OCI-LY1 (cell line): Measurements from ENCODE around the gene SMC1A.

ENCODE experiments used
- H2AFZ ChIP-seq: fragments of 200-600 bp; sonication (generic), shearing (Covaris generic); 2 replicates; pipeline ENCODE4 v1.6.0; 2014; ENCODE audit warnings: antibody characterized with exemption, mild to moderate bottlenecking, low read length
- H3F3A ChIP-seq: fragments of 200-600 bp; sonication (generic), shearing (Covaris generic); 2 replicates; pipeline ENCODE4 v1.6.0; 2014; ENCODE audit warnings: mild to moderate bottlenecking, antibody characterized with exemption, low read length, moderate library complexity; ENCODE audit not compliant: insufficient read depth
- H3K27ac ChIP-seq: fragments of 200-600 bp; sonication (generic); 2 replicates; pipeline ENCODE4 v1.5.1; 2014; ENCODE audit warnings: low read length, mixed run types, mild to moderate bottlenecking, low read depth; ENCODE audit not compliant: poor library complexity, severe bottlenecking
- H3K27me3 ChIP-seq: fragments of 200-600 bp; sonication (generic); 2 replicates; pipeline ENCODE4 v1.6.0; 2014; ENCODE audit warnings: antibody characterized with exemption, mild to moderate bottlenecking, low read length, moderate library complexity; ENCODE audit not compliant: insufficient read depth
- H3K36me3 ChIP-seq: fragments of 200-600 bp; sonication (generic); 2 replicates; pipeline ENCODE4 v1.6.1; 2014; ENCODE audit warnings: mild to moderate bottlenecking, antibody characterized with exemption, low read length, moderate library complexity, mixed read lengths; ENCODE audit not compliant: insufficient read depth
- H3K4me1 ChIP-seq: fragments of 200-600 bp; sonication (generic); 2 replicates; pipeline ENCODE4 v1.5.1; 2014; ENCODE audit warnings: mild to moderate bottlenecking, low read length, moderate library complexity; ENCODE audit not compliant: insufficient read depth, severe bottlenecking
- H3K4me2 ChIP-seq: fragments of 200-600 bp; sonication (generic), shearing (Covaris generic); 2 replicates; pipeline ENCODE4 v1.6.1; 2014; ENCODE audit warnings: low read length
- H3K4me3 ChIP-seq: fragments of 200-600 bp; sonication (generic); 2 replicates; pipeline ENCODE4 v1.5.1; 2014; ENCODE audit warnings: low read length, low read depth, mild to moderate bottlenecking, mixed read lengths; ENCODE audit not compliant: poor library complexity, severe bottlenecking
- H3K79me2 ChIP-seq: fragments of 200-600 bp; shearing (Covaris generic); 2 replicates; pipeline ENCODE4 v1.6.1; 2016; ENCODE audit warnings: mixed run types, low read length, mixed read lengths; ENCODE audit not compliant: insufficient read depth
- H3K9ac ChIP-seq: fragments of 200-600 bp; sonication (generic), shearing (Covaris generic); 2 replicates; pipeline ENCODE4 v1.6.1; 2014; ENCODE audit warnings: mild to moderate bottlenecking, low read length, mixed read lengths
- H3K9me2 ChIP-seq: fragments of 200-600 bp; sonication (generic), shearing (Covaris generic); 2 replicates; pipeline ENCODE4 v1.6.1; 2014; ENCODE audit warnings: low read depth, mild to moderate bottlenecking, low read length, mixed read lengths
- H3K9me3 ChIP-seq: fragments of 200-600 bp; shearing (Covaris generic); 2 replicates; pipeline ENCODE4 v1.6.1; 2014; ENCODE audit warnings: low read length, mixed read lengths
- H4K20me1 ChIP-seq: fragments of 200-600 bp; sonication (generic), shearing (Covaris generic); 2 replicates; pipeline ENCODE4 v1.6.0; 2016; ENCODE audit warnings: mild to moderate bottlenecking, low read length; ENCODE audit not compliant: insufficient read depth
- EZH2 ChIP-seq: fragments of 200-600 bp; sonication (generic), shearing (Covaris generic); IDR thresholded peaks from 2 replicates; pipeline ENCODE4 v1.8.0; 2017; ENCODE audit warnings: borderline replicate concordance, mixed run types, mild to moderate bottlenecking, antibody characterized with exemption, low read length, moderate library complexity, mixed read lengths
- TF ChIP-seq, protein P1 (sequence below): fragments of 200-600 bp; sonication (generic), shearing (Covaris generic); IDR thresholded peaks from 2 replicates; pipeline ENCODE4 v1.5.1; 2017; ENCODE audit warnings: mild to moderate bottlenecking, antibody characterized with exemption, low read length, moderate library complexity, mixed read lengths

Gene SMC1A

DNA sequence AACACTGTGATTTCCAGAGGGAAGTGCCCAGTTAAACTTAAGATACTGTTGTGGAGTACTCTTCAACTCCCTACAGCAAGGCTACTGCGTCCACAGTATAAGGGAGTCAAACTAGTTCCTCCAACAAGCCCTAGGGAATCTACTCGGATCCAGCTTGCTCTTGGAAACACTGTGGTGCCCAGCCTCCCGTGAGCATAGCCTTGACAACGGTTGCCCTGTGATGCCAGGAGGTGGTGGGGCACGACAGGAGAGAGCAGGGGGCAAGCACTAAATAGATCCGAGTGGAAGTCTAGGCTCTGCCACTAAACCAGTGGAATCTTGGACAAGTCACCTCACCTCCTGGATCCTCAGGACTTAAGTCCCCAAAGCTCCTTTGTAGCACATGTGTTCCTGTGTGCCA lies 45.6 kb downstream of the SMC1A start:
- Histone ChIP-seq H3K27ac (no peak overlapping the region), H3K36me3 (peaks cover 36% of the 10 kb centered on the region)
- TF ChIP-seq, protein P1, sequence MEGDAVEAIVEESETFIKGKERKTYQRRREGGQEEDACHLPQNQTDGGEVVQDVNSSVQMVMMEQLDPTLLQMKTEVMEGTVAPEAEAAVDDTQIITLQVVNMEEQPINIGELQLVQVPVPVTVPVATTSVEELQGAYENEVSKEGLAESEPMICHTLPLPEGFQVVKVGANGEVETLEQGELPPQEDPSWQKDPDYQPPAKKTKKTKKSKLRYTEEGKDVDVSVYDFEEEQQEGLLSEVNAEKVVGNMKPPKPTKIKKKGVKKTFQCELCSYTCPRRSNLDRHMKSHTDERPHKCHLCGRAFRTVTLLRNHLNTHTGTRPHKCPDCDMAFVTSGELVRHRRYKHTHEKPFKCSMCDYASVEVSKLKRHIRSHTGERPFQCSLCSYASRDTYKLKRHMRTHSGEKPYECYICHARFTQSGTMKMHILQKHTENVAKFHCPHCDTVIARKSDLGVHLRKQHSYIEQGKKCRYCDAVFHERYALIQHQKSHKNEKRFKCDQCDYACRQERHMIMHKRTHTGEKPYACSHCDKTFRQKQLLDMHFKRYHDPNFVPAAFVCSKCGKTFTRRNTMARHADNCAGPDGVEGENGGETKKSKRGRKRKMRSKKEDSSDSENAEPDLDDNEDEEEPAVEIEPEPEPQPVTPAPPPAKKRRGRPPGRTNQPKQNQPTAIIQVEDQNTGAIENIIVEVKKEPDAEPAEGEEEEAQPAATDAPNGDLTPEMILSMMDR = no peak
- TF ChIP-seq EZH2 = no peak

GRCh38 chrX:53374923-53375322 lies 47.5 kb downstream of the SMC1A start:
- Histone ChIP-seq H3K27me3 (no peaks in the 10 kb centered on the region), H3K27ac (no peak overlapping the region), H3K79me2 (no peaks in the 10 kb centered on the region), H3K4me2 (no peak overlapping the region), H2AFZ (no peak overlapping the region), H3K9me2 (no peaks in the 10 kb centered on the region), H3K9ac (no peak overlapping the region), H4K20me1 (no peaks in the 10 kb centered on the region), H3F3A (no peaks in the 10 kb centered on the region), H3K4me1 (no peaks in the 10 kb centered on the region), H3K4me3 (no peak overlapping the region), H3K9me3 (no peaks in the 10 kb centered on the region), H3K36me3 (peaks cover 19% of the 10 kb centered on the region)
- TF ChIP-seq, protein P1 = peak; percentile 28; the same call in 1 of the 2 replicates
- no peak for TF ChIP-seq EZH2

More for the DNA sequence above, 45.6 kb downstream of the SMC1A start:
- Histone ChIP-seq H3K4me2 (no peak overlapping the region), H4K20me1 (no peaks in the 10 kb centered on the region), H3K9ac (no peak overlapping the region), H3K9me2 (no peaks in the 10 kb centered on the region), H3F3A (no peaks in the 10 kb centered on the region), H3K4me3 (no peak overlapping the region), H3K27me3 (no peaks in the 10 kb centered on the region), H3K9me3 (no peaks in the 10 kb centered on the region), H3K79me2 (no peaks in the 10 kb centered on the region), H3K4me1 (no peaks in the 10 kb centered on the region), H2AFZ (no peak overlapping the region)

- Histone ChIP-seq H3K4me1 (no peaks in the 10 kb centered on the region), H3K4me3 (no peak overlapping the region), H3F3A (no peaks in the 10 kb centered on the region), H2AFZ (no peak overlapping the region), H3K27ac (no peak overlapping the region), H4K20me1 (no peaks in the 10 kb centered on the region), H3K9ac (no peak overlapping the region), H3K4me2 (no peak overlapping the region), H3K36me3 (peaks cover 13% of the 10 kb centered on the region), H3K27me3 (no peaks in the 10 kb centered on the region), H3K9me2 (no peaks in the 10 kb centered on the region), H3K79me2 (no peaks in the 10 kb centered on the region), H3K9me3 (no peaks in the 10 kb centered on the region)
- TF ChIP-seq EZH2 = no peak
- TF ChIP-seq, protein P1 = no peak
Measured at GRCh38 chrX:53374222-53374820, 48.1 kb downstream of the SMC1A start.
